B cell (primary cell): ENCODE measurements around the gene TMEM134.

ENCODE experiments used
- CTCF ChIP-seq: fragments of 200-600 bp; IDR thresholded peaks from one replicate; pipeline ENCODE4 v1.8.0; 2022; ENCODE audit warnings: antibody characterized with exemption, mild to moderate bottlenecking
- EZH2 ChIP-seq: IDR thresholded peaks from 2 replicates; pipeline ENCODE4 v1.6.1; 2012; ENCODE audit warnings: borderline replicate concordance, low read depth, mild to moderate bottlenecking, moderate library complexity, low read length; ENCODE audit not compliant: insufficient read depth, poor library complexity, severe bottlenecking

GRCh38 chr11:67418476-67419281 lies 50.4 kb downstream of the TMEM134 start:
- TF ChIP-seq CTCF: no peak
- no peak for TF ChIP-seq EZH2
